Vagina (tissue), 2 donors: ENCODE results near the gene GALC.

ENCODE experiments used
- POLR2A ChIP-seq, 2 donors: fragments of 450-650 bp; IDR thresholded peaks; one replicate each; pipeline ENCODE4 v1.6.1; 2017; ENCODE audit warnings: antibody characterized with exemption in 2 of 2, mild to moderate bottlenecking in 2 of 2, moderate library complexity in 2 of 2
- TF ChIP-seq, protein P1 (sequence below), 3 experiments: fragments of 450-650 bp in 2 of 3; fragments of 200-600 bp in 1 of 3; sonication (generic) in 1 of 3; IDR thresholded peaks; one replicate each; pipeline ENCODE4 v1.5.1; 2017 to 2019; ENCODE audit warnings: antibody characterized with exemption in 3 of 3, mild to moderate bottlenecking in 2 of 3, moderate library complexity in 2 of 3

DNA sequence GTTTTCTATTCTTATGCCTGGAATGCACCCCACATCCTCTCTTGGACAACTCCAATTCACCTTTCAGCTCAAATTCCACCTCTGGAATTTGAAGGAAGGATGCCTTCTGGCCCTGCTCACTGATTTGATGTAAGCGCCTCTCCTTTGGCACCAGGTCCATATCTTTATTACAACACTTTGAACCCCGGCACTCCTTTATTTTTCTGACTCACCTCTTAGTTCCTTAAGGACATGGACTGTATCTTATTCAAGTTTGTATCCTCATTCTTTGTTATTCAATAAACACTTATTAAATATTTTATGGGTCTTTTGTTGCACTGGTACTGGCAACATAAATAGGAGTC lies 3.1 kb downstream of the GALC start:
- TF ChIP-seq, protein P1, sequence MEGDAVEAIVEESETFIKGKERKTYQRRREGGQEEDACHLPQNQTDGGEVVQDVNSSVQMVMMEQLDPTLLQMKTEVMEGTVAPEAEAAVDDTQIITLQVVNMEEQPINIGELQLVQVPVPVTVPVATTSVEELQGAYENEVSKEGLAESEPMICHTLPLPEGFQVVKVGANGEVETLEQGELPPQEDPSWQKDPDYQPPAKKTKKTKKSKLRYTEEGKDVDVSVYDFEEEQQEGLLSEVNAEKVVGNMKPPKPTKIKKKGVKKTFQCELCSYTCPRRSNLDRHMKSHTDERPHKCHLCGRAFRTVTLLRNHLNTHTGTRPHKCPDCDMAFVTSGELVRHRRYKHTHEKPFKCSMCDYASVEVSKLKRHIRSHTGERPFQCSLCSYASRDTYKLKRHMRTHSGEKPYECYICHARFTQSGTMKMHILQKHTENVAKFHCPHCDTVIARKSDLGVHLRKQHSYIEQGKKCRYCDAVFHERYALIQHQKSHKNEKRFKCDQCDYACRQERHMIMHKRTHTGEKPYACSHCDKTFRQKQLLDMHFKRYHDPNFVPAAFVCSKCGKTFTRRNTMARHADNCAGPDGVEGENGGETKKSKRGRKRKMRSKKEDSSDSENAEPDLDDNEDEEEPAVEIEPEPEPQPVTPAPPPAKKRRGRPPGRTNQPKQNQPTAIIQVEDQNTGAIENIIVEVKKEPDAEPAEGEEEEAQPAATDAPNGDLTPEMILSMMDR (IDR thresholded peaks at IDR 0.05), result no peak
- TF ChIP-seq POLR2A (IDR thresholded peaks at IDR 0.05), result no peak
